Measurements from ENCODE around the gene GIMAP4.

Gene GIMAP4

DNA sequence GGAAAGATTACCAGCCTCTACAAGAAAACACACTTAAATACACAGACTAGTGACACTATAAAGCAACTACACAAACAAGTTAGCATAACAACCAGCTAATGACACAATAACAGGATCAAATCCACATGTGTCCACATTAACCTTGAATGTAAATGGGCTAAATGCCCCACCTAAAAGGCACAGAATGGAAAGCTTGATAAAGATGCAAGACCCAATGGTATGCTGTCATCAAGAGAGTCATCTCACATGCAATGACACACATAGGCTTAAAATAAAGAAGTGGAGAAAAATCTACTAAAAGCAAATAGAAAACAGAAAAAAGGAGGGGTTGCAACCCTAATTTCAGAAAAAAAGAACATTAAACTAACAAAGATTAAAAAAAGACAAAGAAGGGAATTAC is 14.0 kb upstream of the GIMAP4 start:
- H3K4me3 ChIP-seq (ENCODE audit: low read depth, low read length): no peak overlapping the region
- TF ChIP-seq, protein P1, sequence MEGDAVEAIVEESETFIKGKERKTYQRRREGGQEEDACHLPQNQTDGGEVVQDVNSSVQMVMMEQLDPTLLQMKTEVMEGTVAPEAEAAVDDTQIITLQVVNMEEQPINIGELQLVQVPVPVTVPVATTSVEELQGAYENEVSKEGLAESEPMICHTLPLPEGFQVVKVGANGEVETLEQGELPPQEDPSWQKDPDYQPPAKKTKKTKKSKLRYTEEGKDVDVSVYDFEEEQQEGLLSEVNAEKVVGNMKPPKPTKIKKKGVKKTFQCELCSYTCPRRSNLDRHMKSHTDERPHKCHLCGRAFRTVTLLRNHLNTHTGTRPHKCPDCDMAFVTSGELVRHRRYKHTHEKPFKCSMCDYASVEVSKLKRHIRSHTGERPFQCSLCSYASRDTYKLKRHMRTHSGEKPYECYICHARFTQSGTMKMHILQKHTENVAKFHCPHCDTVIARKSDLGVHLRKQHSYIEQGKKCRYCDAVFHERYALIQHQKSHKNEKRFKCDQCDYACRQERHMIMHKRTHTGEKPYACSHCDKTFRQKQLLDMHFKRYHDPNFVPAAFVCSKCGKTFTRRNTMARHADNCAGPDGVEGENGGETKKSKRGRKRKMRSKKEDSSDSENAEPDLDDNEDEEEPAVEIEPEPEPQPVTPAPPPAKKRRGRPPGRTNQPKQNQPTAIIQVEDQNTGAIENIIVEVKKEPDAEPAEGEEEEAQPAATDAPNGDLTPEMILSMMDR (IDR thresholded peaks at IDR 0.05; ENCODE audit: insufficient read depth, low read depth, low read length, missing control alignments): no peak
- DNase-seq (ENCODE audit: low read depth): no peak

DNA sequence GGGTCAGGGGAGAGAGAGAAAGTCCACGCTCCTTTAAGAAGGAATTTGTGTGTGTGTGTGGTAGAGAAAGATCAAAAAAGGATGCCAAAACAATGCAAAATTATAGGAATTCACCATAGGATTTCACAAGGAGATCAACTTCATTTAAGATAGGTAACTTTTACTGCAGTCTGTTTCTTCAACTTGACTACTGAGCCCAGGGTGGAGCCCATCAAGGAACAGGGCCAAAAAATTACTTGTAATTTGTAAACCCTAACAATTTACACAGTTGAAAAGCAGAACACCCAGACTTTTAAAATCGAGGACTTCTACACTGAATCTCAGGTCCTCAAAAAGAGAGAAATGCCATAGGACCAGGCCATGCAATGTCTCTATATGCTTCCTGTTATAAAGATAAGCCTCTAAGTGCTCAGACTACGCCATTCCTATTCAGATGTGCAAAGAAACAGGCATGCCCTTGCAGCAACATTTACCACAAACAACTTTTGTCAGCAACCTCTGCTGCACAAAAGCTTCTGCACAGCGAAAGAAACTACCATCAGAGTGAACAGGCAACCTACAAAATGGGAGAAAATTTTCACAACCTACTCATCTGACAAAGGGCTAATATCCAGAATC is 10.6 kb upstream of the GIMAP4 start:
- no peak overlapping the region for H3K4me3 ChIP-seq (ENCODE audit: low read depth, low read length)
- TF ChIP-seq, protein P1 (IDR thresholded peaks at IDR 0.05; ENCODE audit: insufficient read depth, low read depth, low read length, missing control alignments): no peak

DNA sequence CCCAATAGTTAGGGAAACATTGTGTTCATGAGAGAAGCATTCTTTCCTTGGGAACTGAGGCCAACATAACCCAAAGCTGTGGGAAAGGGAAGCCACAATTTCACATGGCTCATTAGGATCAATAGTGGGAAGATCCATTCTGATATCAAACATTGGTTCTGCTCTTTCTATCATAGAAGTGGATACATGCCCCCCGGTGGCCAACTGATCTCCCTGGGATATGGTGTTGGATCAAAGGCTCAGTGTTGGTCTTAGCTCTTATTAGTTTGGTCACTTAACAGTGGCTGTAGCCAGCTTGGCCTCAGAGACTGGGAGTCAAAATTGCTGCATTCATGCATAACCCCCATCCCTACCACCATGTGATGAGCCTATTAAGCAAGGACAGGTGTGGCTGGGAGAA is 6.7 kb upstream of the GIMAP4 start:
- H3K4me3 ChIP-seq (ENCODE audit: low read depth, low read length): no peak overlapping the region
- TF ChIP-seq, protein P1 (IDR thresholded peaks at IDR 0.05; ENCODE audit: insufficient read depth, low read depth, low read length, missing control alignments): no peak
- no peak for DNase-seq (ENCODE audit: low read depth)

More for the DNA sequence above, 10.6 kb upstream of the GIMAP4 start:
- DNase-seq (ENCODE audit: low read depth): peak; percentile 65

DNA sequence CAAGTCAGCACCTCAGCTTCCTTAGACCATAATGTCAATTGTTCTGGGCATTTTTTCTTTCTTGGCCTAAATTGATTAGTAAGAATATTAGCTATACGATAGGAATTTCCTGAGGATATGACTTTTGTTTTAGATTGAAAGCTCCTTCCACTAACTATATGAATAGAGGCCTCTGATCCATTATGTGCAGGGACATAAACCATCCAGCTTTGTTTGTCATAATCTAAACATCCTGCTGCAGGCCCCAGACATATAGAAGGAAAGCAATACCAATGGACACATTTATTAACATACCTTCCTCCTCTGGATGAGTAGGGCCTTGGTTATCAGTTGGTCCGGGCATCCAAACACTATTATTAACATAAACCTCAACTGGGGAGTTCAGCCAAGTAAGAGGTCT is 4.3 kb upstream of the GIMAP4 start:
- TF ChIP-seq, protein P1 (IDR thresholded peaks at IDR 0.05; ENCODE audit: insufficient read depth, low read depth, low read length, missing control alignments): no peak
- no peak for DNase-seq (ENCODE audit: low read depth)
- H3K4me3 ChIP-seq (ENCODE audit: low read depth, low read length): no peak overlapping the region

DNA sequence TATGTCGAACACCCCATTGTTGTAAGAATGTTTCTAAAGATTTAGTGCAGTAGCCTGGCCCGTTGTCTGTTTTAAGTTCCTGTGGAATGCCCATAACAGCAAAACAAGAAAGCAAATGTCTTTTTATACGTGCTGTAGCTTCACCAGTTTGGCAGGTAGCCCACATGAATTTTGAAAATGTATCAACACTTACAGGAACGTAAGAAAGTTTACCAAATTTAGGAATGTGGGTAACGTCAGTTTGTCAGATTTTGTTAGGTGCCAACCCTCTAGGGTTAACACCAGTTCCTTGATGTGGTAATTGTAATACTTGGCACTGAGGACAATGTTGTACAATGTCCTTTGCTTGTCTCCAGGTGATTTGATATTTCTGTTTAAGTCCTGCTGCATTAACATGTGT is 3.2 kb upstream of the GIMAP4 start:
- no peak overlapping the region for H3K4me3 ChIP-seq (ENCODE audit: low read depth, low read length)
- DNase-seq (ENCODE audit: low read depth): no peak
- TF ChIP-seq, protein P1 (IDR thresholded peaks at IDR 0.05; ENCODE audit: insufficient read depth, low read depth, low read length, missing control alignments): no peak

DNA sequence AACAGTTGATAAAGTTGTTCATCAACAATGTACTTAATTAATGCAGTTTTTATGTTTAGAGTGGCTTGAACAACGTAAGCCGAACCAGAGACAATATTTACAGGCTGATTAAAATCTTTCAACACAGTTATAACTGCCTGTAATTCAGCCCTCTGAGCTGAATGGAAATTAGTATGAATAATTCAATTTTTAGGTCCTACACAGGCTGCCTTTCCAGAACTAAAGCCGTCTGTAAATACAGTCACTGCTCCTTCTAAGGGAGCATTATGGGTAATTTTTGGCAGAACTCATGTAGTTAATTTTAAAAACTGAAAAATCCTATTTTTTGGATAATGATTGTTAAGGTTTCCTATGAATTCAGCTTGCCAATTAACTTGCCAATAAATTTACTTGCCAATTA is 2.6 kb upstream of the GIMAP4 start:
- no peak for DNase-seq (ENCODE audit: low read depth)
- TF ChIP-seq, protein P1 (IDR thresholded peaks at IDR 0.05; ENCODE audit: insufficient read depth, low read depth, low read length, missing control alignments): no peak
- no peak overlapping the region for H3K4me3 ChIP-seq (ENCODE audit: low read depth, low read length)

DNA sequence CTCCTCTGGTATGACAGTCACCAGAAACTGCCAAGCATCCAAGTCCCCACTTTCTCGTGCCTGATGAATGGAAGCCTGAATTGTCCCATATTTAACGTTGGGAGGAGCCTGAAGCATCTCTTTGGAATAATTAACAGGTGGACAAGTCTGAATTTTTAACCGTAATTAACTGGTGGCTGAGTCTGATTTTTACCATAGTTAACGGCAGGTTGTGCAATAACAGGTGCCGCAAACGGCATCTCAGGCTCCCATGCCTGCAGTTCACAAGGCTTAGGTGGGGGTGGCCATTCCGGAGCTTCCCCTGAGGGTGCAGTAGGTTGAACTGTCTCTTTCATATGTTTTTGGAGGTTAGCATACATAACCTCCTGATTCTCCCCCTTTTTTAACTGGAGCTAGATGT is 2.0 kb upstream of the GIMAP4 start:
- no peak for DNase-seq (ENCODE audit: low read depth)
- TF ChIP-seq, protein P1 (IDR thresholded peaks at IDR 0.05; ENCODE audit: insufficient read depth, low read depth, low read length, missing control alignments): no peak
- H3K4me3 ChIP-seq (ENCODE audit: low read depth, low read length): no peak overlapping the region
